Measurements from ENCODE around the gene CNNM4. TPM values are rescaled to one million over a fixed set of nuclear protein-coding genes. Genes with fewer than 3 reads are reported as not detected.

The CNNM4 gene
- total RNA-seq, 1 experiment from 2014 or later = 12.5 TPM

GRCh38 chr2:96756788-96757476, 3.8 kb upstream of the CNNM4 start:
- ATAC-seq (no peak), DNase-seq (no peak)
- no peaks in the 10 kb centered on the region for H3K27me3 ChIP-seq (ENCODE audit: low read length)
- H2AFZ ChIP-seq (ENCODE audit: low read length) = no peak overlapping the region
- TF ChIP-seq CTCF (conservative IDR thresholded peaks at IDR 0.05; ENCODE audit: low read depth, low read length) (no peak; the same call in 1 of the 2 replicates), EZH2phosphoT487 (IDR thresholded peaks at IDR 0.05; ENCODE audit: borderline replicate concordance, low read length) (no peak), EZH2 (IDR thresholded peaks at IDR 0.05; ENCODE audit: low read length, unreplicated experiment) (no peak)
- ChIA-PET POLR2A (ENCODE audit: unreplicated experiment) (no interaction called here), CTCF (no interaction called here)
- H3K9me3 ChIP-seq (ENCODE audit: low read length) = no peaks in the 10 kb centered on the region
- H3K9me2 ChIP-seq (replicated peaks; ENCODE audit: low read length) = no peaks in the 10 kb centered on the region
- no peak overlapping the region for H3K4me2 ChIP-seq (ENCODE audit: low read length)
- H3K79me2 ChIP-seq (ENCODE audit: low read length) = peaks cover 10% of the 10 kb centered on the region
- no peaks in the 10 kb centered on the region for H3F3A ChIP-seq (ENCODE audit: low read length, unreplicated experiment)
- no TSS peak for BruUV-seq (replicated peaks)
- no peak overlapping the region for H3K9ac ChIP-seq (ENCODE audit: low read length)
- H3K4me1 ChIP-seq (ENCODE audit: insufficient read depth, low read length) = peaks cover 13% of the 10 kb centered on the region
- no peaks in the 10 kb centered on the region for H4K20me1 ChIP-seq (ENCODE audit: low read length)
- H3K27ac ChIP-seq (ENCODE audit: low read length) = no peak overlapping the region
- intact Hi-C loops (cut with micrococcal nuclease) = no loop called here
- no peaks in the 10 kb centered on the region for H3K36me3 ChIP-seq (ENCODE audit: low read depth, low read length)
- H3K4me3 ChIP-seq (ENCODE audit: low read length) = no peak overlapping the region

- ATAC-seq = no peak
- ChIA-PET CTCF (no interaction called here), POLR2A (ENCODE audit: unreplicated experiment) (no interaction called here)
- H3F3A ChIP-seq (ENCODE audit: low read length, unreplicated experiment) = no peaks in the 10 kb centered on the region
- no peaks in the 10 kb centered on the region for H3K9me3 ChIP-seq (ENCODE audit: low read length)
- TF ChIP-seq EZH2 (IDR thresholded peaks at IDR 0.05; ENCODE audit: low read length, unreplicated experiment) = no peak
- TF ChIP-seq CTCF (conservative IDR thresholded peaks at IDR 0.05; ENCODE audit: low read depth, low read length) = no peak
- no peak for TF ChIP-seq EZH2phosphoT487 (IDR thresholded peaks at IDR 0.05; ENCODE audit: borderline replicate concordance, low read length)
- H3K9me2 ChIP-seq (replicated peaks; ENCODE audit: low read length) = no peaks in the 10 kb centered on the region
- DNase-seq = no peak
- H3K9ac ChIP-seq (ENCODE audit: low read length) = no peak overlapping the region
- no peaks in the 10 kb centered on the region for H4K20me1 ChIP-seq (ENCODE audit: low read length)
- H3K4me1 ChIP-seq (ENCODE audit: insufficient read depth, low read length) = peaks cover 18% of the 10 kb centered on the region
- H3K79me2 ChIP-seq (ENCODE audit: low read length) = peaks cover 16% of the 10 kb centered on the region
- no TSS peak for BruUV-seq (replicated peaks)
- no peaks in the 10 kb centered on the region for H3K36me3 ChIP-seq (ENCODE audit: low read depth, low read length)
- no peak overlapping the region for H3K4me3 ChIP-seq (ENCODE audit: low read length)
- H3K27ac ChIP-seq (ENCODE audit: low read length) = no peak overlapping the region
- no peaks in the 10 kb centered on the region for H3K27me3 ChIP-seq (ENCODE audit: low read length)
- H2AFZ ChIP-seq (ENCODE audit: low read length) = no peak overlapping the region
- intact Hi-C loops (cut with micrococcal nuclease) = no loop called here
- H3K4me2 ChIP-seq (ENCODE audit: low read length) = no peak overlapping the region
Measured at GRCh38 chr2:96757477-96757860, 3.2 kb upstream of the CNNM4 start.

- intact Hi-C loops (cut with micrococcal nuclease) = no loop called here
- no peaks in the 10 kb centered on the region for H3K9me3 ChIP-seq (ENCODE audit: low read length)
- H3K9ac ChIP-seq (ENCODE audit: low read length) = no peak overlapping the region
- ChIA-PET POLR2A (ENCODE audit: unreplicated experiment) (no interaction called here), CTCF (no interaction called here)
- TF ChIP-seq CTCF (conservative IDR thresholded peaks at IDR 0.05; ENCODE audit: low read depth, low read length) = no peak
- no peak for TF ChIP-seq EZH2phosphoT487 (IDR thresholded peaks at IDR 0.05; ENCODE audit: borderline replicate concordance, low read length)
- no peak for TF ChIP-seq EZH2 (IDR thresholded peaks at IDR 0.05; ENCODE audit: low read length, unreplicated experiment)
- no peak for ATAC-seq
- H3K4me2 ChIP-seq (ENCODE audit: low read length) = no peak overlapping the region
- no TSS peak for BruUV-seq (replicated peaks)
- no peak for DNase-seq
- H3K27me3 ChIP-seq (ENCODE audit: low read length) = no peaks in the 10 kb centered on the region
- no peaks in the 10 kb centered on the region for H3K36me3 ChIP-seq (ENCODE audit: low read depth, low read length)
- no peak overlapping the region for H3K27ac ChIP-seq (ENCODE audit: low read length)
- peaks cover 7% of the 10 kb centered on the region; the same call in 1 of the 2 replicates for H4K20me1 ChIP-seq (ENCODE audit: low read length)
- no peaks in the 10 kb centered on the region for H3F3A ChIP-seq (ENCODE audit: low read length, unreplicated experiment)
- peaks cover 34% of the 10 kb centered on the region for H3K4me1 ChIP-seq (ENCODE audit: insufficient read depth, low read length)
- H3K79me2 ChIP-seq (ENCODE audit: low read length) = peaks cover 31% of the 10 kb centered on the region
- no peaks in the 10 kb centered on the region for H3K9me2 ChIP-seq (replicated peaks; ENCODE audit: low read length)
- H2AFZ ChIP-seq (ENCODE audit: low read length) = peak overlapping the region; percentile 29; the same call in 1 of the 2 replicates
- H3K4me3 ChIP-seq (ENCODE audit: low read length) = no peak overlapping the region
Measured at GRCh38 chr2:96758987-96759386, 1.7 kb upstream of the CNNM4 start.
